ENCODE measurements around the gene ANHX. TPM values are rescaled to one million over a fixed set of nuclear protein-coding genes. Genes with fewer than 3 reads are reported as not detected.
A peak's percentile ranks its signal among the peaks of the same experiment; 100 is the strongest.

The ANHX gene
- polyA plus RNA-seq, 3 donors, result 0.06 TPM; not detected in 2

DNA sequence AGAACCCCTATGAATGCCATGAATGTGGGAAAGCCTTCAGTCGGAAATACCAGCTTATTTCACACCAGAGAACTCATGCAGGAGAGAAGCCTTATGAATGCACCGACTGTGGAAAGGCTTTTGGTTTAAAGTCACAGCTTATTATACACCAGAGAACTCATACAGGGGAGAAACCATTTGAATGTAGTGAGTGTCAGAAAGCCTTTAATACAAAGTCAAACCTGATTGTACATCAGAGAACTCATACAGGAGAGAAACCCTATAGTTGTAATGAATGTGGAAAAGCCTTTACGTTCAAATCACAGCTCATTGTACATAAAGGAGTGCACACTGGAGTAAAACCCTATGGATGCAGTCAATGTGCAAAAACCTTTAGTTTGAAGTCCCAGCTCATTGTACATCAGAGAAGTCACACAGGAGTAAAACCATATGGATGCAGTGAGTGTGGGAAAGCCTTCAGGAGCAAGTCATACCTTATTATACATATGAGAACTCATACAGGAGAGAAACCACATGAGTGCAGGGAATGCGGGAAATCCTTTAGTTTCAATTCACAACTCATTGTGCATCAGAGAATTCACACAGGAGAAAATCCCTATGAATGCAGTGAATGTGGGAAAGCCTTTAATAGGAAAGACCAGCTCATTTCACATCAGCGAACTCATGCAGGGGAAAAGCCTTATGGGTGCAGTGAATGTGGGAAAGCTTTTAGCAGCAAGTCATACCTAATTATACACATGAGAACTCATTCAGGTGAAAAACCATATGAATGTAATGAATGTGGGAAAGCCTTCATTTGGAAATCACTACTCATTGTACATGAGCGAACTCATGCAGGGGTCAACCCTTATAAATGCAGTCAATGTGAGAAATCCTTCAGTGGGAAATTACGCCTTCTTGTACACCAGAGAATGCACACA lies 32.1 kb downstream of the ANHX start:
- no peak for DNase-seq

DNA sequence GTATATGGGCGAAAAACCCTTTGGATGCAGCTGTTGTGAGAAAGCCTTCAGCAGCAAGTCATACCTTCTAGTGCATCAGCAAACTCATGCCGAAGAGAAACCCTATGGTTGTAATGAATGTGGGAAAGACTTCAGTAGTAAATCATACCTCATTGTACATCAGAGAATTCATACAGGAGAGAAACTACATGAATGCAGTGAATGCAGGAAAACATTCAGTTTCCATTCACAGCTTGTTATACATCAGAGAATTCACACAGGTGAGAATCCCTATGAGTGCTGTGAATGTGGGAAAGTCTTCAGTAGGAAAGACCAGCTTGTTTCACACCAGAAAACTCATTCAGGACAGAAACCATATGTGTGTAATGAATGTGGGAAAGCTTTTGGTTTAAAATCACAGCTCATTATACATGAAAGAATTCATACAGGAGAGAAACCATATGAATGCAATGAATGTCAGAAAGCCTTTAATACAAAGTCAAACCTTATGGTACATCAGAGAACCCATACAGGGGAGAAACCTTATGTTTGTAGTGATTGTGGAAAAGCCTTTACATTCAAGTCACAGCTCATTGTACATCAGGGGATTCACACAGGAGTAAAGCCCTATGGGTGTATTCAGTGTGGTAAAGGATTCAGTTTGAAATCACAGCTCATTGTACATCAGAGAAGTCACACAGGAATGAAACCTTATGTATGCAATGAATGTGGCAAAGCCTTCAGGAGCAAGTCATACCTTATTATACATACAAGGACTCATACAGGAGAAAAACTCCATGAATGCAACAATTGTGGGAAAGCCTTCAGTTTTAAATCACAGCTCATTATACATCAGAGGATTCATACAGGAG lies 33.0 kb downstream of the ANHX start:
- no peak for DNase-seq

DNA sequence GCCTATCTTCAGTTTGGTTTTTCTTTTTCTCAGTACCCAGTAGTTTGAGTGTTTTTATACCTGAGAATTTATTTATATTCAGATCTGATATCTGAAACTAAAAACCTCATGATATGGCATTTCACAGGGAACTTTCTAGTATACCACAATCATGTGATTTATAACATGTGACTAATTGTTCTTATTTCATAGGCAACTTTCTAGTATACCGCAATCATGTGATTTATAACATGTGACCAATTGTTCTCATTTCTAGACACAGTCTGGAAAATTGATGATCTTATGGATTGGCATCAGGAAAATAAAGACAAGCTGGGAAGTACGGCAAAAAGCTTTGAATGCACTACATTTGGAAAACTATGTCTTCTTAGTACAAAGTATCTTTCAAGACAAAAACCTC lies 33.8 kb downstream of the ANHX start:
- DNase-seq, result no peak

DNA sequence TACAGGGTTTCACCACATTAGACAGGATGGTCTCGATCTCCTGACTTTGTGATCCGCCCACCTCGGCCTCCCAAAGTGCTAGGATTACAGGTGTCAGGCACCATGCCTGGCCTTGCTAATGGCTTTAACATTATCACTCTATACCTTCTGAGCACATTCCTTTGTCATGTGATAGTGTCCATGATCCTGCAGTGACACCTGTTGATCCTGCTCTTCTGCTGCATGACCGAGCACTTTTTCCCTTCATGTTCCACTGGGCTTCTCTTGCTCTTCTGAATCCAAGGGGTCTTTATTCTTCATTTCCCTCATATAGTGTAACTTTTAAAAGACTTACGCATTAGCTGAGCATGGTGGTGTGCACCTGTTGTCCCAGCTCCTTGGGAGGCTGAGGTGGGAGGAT lies 42.8 kb downstream of the ANHX start:
- no peak for DNase-seq

DNA sequence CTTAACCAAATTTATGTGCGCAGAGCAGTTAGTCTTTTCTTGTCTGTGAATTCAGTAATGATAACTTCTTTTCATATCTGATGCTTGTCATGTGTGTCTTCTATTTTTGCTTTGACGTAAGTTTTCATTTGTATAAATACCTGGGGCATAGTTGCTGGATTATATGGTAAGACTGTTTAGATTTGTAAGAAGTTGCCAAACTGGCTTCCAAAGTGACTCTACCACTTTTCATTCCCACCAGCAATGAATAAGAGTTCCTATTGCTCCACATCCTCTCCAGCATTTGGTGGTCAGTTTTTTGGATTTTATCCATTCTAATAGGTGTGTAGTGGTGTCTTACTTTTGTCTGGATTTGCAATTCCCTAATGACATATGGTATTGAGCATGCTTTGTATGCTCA lies 45.5 kb downstream of the ANHX start:
- no peak for DNase-seq

DNA sequence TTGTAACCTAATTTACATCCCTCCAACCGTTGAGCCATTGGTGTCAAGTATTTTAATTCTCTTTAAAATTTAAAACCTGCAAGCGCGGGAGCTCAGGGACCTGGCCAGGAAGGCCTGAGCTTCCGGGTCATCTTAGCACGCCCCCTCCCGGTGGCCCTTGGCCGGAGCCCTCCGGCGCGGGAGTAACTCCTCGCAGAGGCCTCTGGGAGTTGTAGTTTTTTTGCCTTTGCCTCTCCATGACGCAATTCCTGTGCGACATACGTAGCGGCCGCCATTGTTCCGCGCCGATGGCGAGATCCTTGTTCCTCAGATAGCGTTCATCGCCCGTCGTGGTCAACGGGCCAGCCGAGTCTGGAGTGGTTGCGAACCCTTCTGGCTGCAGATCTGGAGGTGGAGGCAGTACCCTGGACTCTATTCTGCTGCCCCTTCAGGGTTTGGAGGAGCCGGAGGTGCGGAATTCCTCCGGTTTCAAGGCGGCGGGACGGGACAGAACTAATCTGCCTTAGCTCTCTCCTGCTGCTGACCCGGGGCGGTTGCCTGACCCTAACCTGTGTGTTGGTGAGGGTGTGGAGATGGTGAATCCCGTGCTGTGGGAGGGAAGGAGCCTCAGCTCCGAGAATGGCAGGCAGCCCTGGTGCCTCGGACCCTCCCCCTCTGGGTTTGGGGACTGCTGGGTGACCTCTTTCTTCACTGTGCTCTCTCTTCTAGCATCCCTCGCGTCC lies 54.3 kb downstream of the ANHX start, which contains the start of gene ZNF268:
Gene ZNF268, plus strand, starts transcription at position 258 of the 722 bp plus-strand sequence. CDS start 503 bp downstream, outside the sequence.
- peak; percentile 93 for DNase-seq

DNA sequence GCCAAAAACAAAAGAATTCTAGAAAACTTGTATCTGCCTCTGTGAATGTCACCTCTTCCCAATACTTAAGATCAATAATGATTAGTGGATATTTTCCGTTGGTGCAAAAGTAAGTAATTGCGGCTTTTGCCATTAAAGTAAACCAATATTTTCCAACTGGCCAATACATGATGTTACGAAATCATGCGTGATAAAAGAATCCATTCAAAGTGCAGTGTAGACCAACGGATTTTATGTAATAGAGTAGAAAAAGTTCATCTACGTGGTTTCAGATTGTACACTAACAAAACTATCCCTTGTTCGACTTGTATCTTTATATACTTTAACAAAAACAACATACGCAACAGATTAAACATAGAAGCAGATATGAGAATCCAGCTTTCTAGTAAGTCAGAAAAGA lies 55.0 kb downstream of the ANHX start:
- no peak for DNase-seq

DNA sequence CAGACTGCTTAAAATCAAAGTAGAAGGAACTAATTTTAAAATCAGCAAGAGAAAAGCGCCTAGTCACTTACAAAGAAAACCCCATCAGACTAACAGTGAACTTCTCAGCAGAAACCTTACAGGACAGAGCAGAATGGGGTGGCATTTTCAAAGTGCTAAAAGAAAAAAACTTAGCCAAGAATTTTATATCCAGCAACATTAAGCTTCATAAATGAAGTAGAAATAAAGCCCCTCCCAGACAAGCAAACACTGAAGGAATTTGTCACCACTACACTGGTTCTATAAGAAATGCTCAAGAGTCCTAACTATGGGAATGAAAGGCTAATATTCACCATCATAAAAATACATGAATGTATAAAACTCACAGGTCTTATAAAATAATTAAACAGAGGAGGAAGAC lies 60.8 kb downstream of the ANHX start:
- DNase-seq, result no peak

DNA sequence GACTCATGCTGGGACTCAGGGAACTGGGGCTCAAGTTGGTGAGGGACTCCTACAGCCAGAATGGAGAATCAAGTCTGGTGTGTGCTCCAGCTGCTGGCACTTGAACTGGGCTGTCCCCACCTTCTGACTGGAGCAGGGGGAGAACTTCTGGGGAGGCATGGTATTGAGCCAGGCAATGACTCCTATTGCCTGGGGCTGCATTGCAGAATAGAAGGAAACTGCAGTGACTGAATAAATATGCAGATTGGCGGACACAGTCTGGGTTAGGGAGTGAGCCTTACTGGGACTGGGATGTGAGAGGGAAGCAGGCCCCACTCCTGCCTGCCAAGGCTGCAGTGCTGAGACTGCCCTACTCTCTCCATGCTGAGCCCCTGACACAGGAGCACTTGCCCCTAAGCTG lies 63.2 kb downstream of the ANHX start:
- DNase-seq, result no peak

Other genes starting within 250 kb of the ANHX start
- gene ZNF26, start 249.5 kb downstream of the ANHX start, polyA plus RNA-seq (ENCODE audit: insufficient read length in 3 of 3), result 10 to 100 TPM; 11.2 to 16.6 (median 14.5) TPM
- gene ZNF84, start 198.4 kb downstream of the ANHX start, polyA plus RNA-seq (ENCODE audit: insufficient read length in 3 of 3), result 10 to 100 TPM; 56.6 to 84.9 (median 78.5) TPM
- 10 to 100 TPM; 32.2 to 43.7 (median 41.8) TPM for gene ZNF140, start 155.0 kb downstream of the ANHX start, polyA plus RNA-seq (ENCODE audit: insufficient read length in 3 of 3)
- 1 to 10 TPM; 3.1 to 8.6 (median 7.8) TPM for gene ZNF891, start 105.6 kb downstream of the ANHX start, polyA plus RNA-seq (ENCODE audit: insufficient read length in 3 of 3)
- 10 to 100 TPM; 17.3 to 30.0 (median 29.3) TPM for gene ZNF10, start 105.2 kb downstream of the ANHX start, polyA plus RNA-seq (ENCODE audit: insufficient read length in 3 of 3)
- 10 to 100 TPM; 29.5 to 31.0 (median 30.8) TPM for gene ZNF268, start 54.4 kb downstream of the ANHX start, polyA plus RNA-seq (ENCODE audit: insufficient read length in 3 of 3)